Astrocyte of the spinal cord (primary cell): ENCODE measurements around the gene RSPH9.
"Not testable (repeated sequence)": the region's sequence is repeated elsewhere in the genome, so short reads cannot be mapped to it uniquely, and the experiment has no call there.

ENCODE experiments used
- DNase-seq: peaks from one replicate; pipeline ENCODE4 v3.0.0; 2011; ENCODE audit warnings: low read depth, low spot score
- H3K4me3 ChIP-seq: 2 replicates; pipeline ENCODE4 v1.5.1; 2011; ENCODE audit warnings: low read depth, mild to moderate bottlenecking, low read length, moderate library complexity
- CTCF ChIP-seq: IDR thresholded peaks from 2 replicates; pipeline ENCODE4 v1.5.1; 2012; ENCODE audit warnings: low read depth, mild to moderate bottlenecking, low read length, inconsistent platforms
- in situ Hi-C: cut with HindIII; loops from 2 replicates; pipeline ENCODE4 v1.10.0; 2017; ENCODE audit warnings: low sequenced_read_pairs

Gene RSPH9

DNA sequence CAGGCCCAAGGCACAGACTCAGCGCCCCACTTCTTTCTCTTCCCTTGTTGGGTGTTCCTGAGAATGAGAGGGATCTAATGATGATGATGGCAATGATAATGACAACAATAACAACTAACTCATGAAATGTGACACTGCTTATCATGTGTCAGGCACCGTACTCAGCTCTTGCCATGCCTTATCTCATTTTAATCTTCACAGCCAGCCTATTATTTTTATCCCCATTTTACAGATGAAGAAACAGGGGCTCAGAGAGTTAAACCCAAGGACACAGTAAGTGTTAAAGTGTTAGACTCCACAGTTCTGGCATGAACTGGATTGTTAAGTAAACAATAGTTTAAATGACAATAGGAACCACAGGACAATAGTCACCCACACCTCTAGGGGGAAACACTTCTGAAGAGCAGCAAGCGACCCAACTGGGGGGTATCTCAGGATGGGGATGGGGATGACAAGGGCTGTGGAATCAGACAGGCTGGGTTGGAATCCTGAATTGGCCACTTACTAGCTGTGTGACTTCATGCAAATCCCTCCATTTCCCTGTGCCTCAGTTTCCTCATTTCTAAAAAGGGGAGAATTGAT lies 12.5 kb downstream of the RSPH9 start:
- in situ Hi-C loops = no loop called here
- no peak for TF ChIP-seq CTCF
- DNase-seq = no peak

DNA sequence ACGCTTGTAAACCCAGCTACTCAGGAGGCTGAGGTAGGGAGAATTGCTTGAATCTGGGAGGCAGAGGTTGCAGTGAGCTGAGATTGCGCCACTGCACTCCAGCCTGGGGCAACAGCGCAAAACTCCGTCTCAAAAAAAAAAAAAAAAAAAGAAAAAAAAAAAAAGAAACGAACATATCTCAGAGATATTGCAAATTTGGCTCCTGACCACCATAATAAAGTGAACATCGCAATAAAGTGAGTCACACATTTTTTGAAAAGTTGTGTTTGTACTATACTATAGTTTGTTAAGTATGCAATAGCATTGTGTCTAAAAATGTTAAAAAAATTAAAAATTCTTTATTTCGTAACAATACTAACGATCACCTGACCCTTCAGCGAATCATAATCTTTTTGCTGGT lies 13.3 kb downstream of the RSPH9 start:
- in situ Hi-C loops = no loop called here
- H3K4me3 ChIP-seq = no peak overlapping the region
- no peak for TF ChIP-seq CTCF
- no peak for DNase-seq

More for the DNA sequence above, 12.5 kb downstream of the RSPH9 start:
- no peak overlapping the region for H3K4me3 ChIP-seq

DNA sequence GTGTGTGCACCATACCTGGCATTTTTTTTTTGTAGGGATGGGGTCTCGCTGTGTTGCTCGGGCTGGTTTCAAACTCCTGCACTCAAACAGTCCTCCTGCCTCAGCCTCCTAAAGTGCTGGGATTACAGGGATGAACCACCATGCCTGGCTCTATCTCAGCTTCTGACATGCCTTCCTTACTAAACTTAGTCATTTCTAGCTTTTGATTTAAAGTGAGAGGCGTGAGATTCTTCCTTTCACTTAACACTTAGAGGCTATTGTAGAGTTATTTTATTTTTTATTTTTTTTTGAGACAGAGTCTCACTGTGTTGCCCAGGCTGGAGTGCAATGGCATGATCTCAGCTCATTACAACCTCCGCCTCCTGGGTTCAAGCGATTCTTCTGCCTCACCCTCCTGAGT lies 18.1 kb downstream of the RSPH9 start:
- in situ Hi-C loops, DNase-seq: not testable (repeated sequence)

GRCh38 chr6:43665376-43665775 lies 20.5 kb downstream of the RSPH9 start:
- H3K4me3 ChIP-seq = no peak overlapping the region
- no peak for TF ChIP-seq CTCF
- no peak for DNase-seq
- in situ Hi-C loops = no loop called here

More for the DNA sequence above, 18.1 kb downstream of the RSPH9 start:
- H3K4me3 ChIP-seq = not testable (repeated sequence)

DNA sequence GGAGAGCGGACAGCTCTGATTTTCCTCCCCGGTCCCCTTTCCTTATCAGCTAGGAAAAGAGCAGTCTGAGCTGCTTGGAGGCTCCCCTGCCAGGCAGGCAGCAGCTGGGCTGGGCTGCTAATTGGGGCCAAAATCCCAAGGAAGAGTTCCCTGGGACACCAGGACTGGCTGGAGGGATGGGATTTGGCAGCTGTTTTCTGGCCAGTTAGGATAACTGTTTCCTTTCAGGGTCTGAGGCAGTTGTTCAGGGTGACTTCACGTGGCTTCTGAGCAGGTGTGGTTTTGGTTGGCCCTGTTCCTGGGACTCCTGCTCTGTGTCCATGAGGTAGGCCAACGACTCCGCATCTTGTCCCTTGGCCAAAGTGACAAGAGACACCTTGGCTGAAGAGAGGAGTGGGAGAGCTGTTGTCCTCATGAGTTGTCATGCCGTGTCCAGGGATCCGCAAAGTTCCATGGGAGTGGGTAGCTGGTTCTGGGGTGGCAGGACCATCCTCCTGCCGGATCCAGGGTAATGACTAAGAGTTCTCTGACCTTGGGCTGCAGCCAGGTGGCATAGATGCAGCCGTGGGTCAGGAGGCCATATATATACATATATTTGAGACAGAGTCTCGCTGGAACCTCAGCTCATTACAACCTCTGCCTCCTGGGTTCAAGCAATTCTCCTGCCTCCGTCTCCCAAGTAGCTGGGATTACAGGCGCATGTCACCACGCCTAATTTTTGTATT lies 21.5 kb downstream of the RSPH9 start:
- in situ Hi-C loops = no loop called here
- no peak for DNase-seq
- H3K4me3 ChIP-seq = no peak overlapping the region
- no peak for TF ChIP-seq CTCF

GRCh38 chr6:43667245-43668150 lies 22.7 kb downstream of the RSPH9 start:
- no peak overlapping the region for H3K4me3 ChIP-seq
- in situ Hi-C loops = no loop called here
- TF ChIP-seq CTCF = peak; percentile 90
- DNase-seq = peak; percentile 67
